22Rv1 (cell line): ENCODE results near the gene R3HDM2.

Experiments
- CTCF ChIP-seq: fragments of 450-650 bp; IDR thresholded peaks from 2 replicates; pipeline ENCODE4 v1.5.1; 2017; ENCODE audit warnings: mild to moderate bottlenecking
- ZFX ChIP-seq: fragments of 450-650 bp; IDR thresholded peaks from 2 replicates; pipeline ENCODE4 v1.6.1; 2017; ENCODE audit warnings: antibody characterized with exemption, borderline replicate concordance

- no peak for TF ChIP-seq CTCF
- TF ChIP-seq ZFX = no peak
These were observed 170.5 kb downstream of the R3HDM2 start for GRCh38 chr12:57260366-57260765.
